Left lung (tissue), 10 donors: Measurements from ENCODE around the gene PNLIP. TPM values are rescaled to one million over a fixed set of nuclear protein-coding genes. Genes with fewer than 3 reads are reported as not detected.

Experiments
- ATAC-seq: fragments of 200-7000 bp; cut with Tn5 transposase; one replicate; pipeline ENCODE4 v1.9.1; 2020; ENCODE audit warnings: moderate library complexity
- DNase-seq, 4 donors: peaks; one replicate each; pipeline ENCODE4 v3.0.0-alpha.2; 2013 to 2020
- H3K27ac ChIP-seq, 2 donors: fragments of 200-600 bp; sonication (generic) in 1 of 2; one replicate each; pipeline versions ENCODE4 v1.5.0 to v1.8.0; 2020 to 2021
- H3K27me3 ChIP-seq, 2 donors: fragments of 200-600 bp; sonication (generic) in 1 of 2; one replicate each; pipeline versions ENCODE4 v1.5.0 to v1.8.0; 2020 to 2021
- H3K36me3 ChIP-seq, 2 donors: fragments of 200-600 bp; sonication (generic) in 1 of 2; one replicate each; pipeline versions ENCODE4 v1.5.0 to v1.8.0; 2020 to 2021
- H3K4me1 ChIP-seq, 2 donors: fragments of 200-600 bp; one replicate each; pipeline ENCODE4 v1.8.0; 2021
- H3K4me3 ChIP-seq, 2 donors: fragments of 200-600 bp; sonication (generic) in 1 of 2; one replicate each; pipeline versions ENCODE4 v1.5.0 to v1.8.0; 2020 to 2021; ENCODE audit warnings: mild to moderate bottlenecking in 1 of 2
- H3K9me3 ChIP-seq, 2 donors: fragments of 200-600 bp; sonication (generic) in 1 of 2; one replicate each; pipeline versions ENCODE4 v1.5.0 to v1.8.0; 2020 to 2021
- intact Hi-C, 2 donors: fragments of 100-400 bp; cut with DNase I; formaldehyde crosslinking; loops; one replicate each; pipeline versions ENCODE4 v1.11.2 to v1.14.2; 2022
- polyA plus RNA-seq, 6 donors: library from polyadenylated mRNA; unstranded; fragments of 120-200 nt; gene quantifications; one replicate each; pipeline ENCODE4 v1.2.1, GENCODE V29; 2013; ENCODE audit not compliant: insufficient read length in 6 of 6
- total RNA-seq, 2 donors: library from RNA; stranded (reverse); fragmentation: NEBNext Ultra II Directional; extraction: Animal tissue kit (Norgen Biotek cat#: 25700); gene quantifications; one replicate each; pipeline ENCODE4 v1.2.1, GENCODE V29; 2021
- TF ChIP-seq, protein P1 (sequence below), 2 donors: fragments of 200-600 bp; sonication (generic) in 1 of 2; IDR thresholded peaks; one replicate each; pipeline versions ENCODE4 v1.5.0 to v1.8.0; 2021; ENCODE audit warnings: antibody characterized with exemption in 2 of 2
- donor health status: DM: no; HTN: yes; CAD: no.
- donor health status: DM: no; HTN: no; CAD: no.

Gene PNLIP
- total and polyA plus RNA-seq, 8 donors = not detected

DNA sequence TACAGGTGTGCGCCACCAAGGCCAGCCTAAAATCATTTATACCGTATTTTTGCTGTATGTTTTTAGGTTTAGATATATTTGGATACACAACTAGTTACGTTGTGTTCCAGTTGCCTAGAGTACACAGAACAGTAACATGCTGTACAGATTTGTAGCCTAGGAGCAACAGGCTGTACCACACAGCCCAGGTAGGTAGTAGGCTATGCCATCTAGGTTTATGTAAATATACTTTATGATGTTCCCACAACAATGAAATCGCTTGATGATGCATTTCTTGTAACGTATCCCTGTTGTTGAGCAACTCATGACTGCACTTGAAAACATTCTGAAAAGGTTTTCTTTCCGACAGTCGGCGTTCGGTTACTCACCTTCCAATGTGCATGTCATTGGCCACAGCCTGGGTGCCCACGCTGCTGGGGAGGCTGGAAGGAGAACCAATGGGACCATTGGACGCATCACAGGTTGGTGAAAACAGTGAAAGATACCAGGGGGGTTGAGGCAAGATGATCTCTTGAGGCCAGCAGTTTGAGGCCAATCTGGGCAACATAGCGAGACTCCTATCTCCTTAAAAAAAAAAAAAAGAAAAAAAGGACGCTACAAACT, 7.7 kb downstream of the PNLIP start:
- intact Hi-C loops = no loop called here
- ATAC-seq (no peak), DNase-seq (peak in 1 of 4 donors; percentile 27)
- TF ChIP-seq, protein P1, sequence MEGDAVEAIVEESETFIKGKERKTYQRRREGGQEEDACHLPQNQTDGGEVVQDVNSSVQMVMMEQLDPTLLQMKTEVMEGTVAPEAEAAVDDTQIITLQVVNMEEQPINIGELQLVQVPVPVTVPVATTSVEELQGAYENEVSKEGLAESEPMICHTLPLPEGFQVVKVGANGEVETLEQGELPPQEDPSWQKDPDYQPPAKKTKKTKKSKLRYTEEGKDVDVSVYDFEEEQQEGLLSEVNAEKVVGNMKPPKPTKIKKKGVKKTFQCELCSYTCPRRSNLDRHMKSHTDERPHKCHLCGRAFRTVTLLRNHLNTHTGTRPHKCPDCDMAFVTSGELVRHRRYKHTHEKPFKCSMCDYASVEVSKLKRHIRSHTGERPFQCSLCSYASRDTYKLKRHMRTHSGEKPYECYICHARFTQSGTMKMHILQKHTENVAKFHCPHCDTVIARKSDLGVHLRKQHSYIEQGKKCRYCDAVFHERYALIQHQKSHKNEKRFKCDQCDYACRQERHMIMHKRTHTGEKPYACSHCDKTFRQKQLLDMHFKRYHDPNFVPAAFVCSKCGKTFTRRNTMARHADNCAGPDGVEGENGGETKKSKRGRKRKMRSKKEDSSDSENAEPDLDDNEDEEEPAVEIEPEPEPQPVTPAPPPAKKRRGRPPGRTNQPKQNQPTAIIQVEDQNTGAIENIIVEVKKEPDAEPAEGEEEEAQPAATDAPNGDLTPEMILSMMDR (IDR thresholded peaks at IDR 0.05) = no peak
- H3K36me3 ChIP-seq = no peaks in the 10 kb centered on the region
- H3K27me3 ChIP-seq = no peaks in the 10 kb centered on the region
- H3K27ac ChIP-seq = no peak overlapping the region
- no peaks in the 10 kb centered on the region for H3K9me3 ChIP-seq
- no peaks in the 10 kb centered on the region for H3K4me1 ChIP-seq
- H3K4me3 ChIP-seq = no peak overlapping the region

DNA sequence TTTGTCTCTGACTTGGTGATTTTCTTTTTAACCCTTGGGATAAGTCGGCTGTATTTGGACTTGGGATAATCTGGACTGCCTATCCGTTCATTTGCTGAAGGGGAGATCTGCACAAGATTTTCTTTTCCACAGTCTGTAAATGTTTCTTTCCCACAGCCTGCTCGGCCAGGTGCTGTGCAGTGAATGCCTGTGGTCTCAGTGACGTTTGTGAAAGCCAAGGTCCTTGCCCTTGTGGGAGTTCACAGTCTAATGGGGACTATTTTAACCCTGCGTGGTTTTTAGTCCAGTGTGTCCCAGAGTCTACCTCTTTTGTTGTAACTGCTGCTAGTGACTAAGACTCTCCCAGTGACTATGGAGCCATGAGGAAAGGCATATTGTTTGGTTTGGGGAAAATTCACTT, 8.9 kb downstream of the PNLIP start:
- intact Hi-C loops = no loop called here
- Histone ChIP-seq H3K9me3 (no peaks in the 10 kb centered on the region), H3K27me3 (no peaks in the 10 kb centered on the region), H3K27ac (no peak overlapping the region), H3K4me3 (no peak overlapping the region), H3K36me3 (no peaks in the 10 kb centered on the region), H3K4me1 (no peaks in the 10 kb centered on the region)
- no peak for ATAC-seq
- no peak for DNase-seq
- TF ChIP-seq, protein P1 (IDR thresholded peaks at IDR 0.05) = no peak

DNA sequence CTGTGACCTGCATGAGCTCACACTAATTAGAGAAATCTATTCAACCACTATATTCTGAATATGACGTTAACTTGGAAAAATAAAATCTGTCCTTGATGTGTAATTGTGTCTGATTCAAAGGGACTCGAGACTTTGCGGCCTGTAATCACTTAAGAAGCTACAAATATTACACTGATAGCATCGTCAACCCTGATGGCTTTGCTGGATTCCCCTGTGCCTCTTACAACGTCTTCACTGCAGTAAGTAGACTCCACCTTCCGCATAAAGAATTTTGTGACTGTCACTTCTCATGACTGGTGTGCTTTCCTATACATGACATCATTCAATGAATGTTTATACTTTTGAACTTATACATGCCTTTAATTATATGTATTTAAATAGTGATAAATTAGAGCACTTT, 10.1 kb downstream of the PNLIP start:
- ATAC-seq (no peak), DNase-seq (no peak)
- Histone ChIP-seq H3K4me1 (no peaks in the 10 kb centered on the region), H3K27ac (no peak overlapping the region), H3K36me3 (no peaks in the 10 kb centered on the region), H3K27me3 (no peaks in the 10 kb centered on the region), H3K4me3 (no peak overlapping the region), H3K9me3 (no peaks in the 10 kb centered on the region)
- intact Hi-C loops = no loop called here
- TF ChIP-seq, protein P1 (IDR thresholded peaks at IDR 0.05) = no peak

DNA sequence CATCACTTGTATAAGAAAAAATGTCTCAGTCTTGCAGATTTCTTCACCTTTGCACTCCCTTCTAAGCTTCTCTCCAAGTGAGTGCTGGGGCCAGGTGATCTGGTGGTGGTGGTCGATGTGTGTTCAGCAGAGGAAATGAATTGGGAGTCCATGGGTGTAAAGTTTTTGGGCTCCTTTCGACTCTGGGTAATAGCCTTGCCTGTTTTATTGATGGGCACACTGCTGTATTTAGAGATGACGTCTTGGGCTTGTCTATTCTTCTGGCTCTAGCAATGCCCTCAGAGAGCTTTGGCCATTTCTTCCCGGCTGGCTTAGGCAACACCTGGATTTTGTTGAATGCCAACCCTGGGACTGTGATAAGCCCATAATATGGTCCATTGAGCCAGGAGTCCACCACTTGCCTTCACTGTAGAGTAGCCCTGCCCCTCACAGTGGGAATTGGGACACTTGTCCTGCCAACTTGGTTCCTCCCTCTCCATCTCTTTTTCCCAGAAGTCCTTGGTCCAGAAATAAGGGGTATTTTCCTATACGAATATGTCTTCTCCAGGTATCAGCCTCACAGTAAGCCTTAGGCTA, 11.7 kb downstream of the PNLIP start:
- intact Hi-C loops = no loop called here
- TF ChIP-seq, protein P1 (IDR thresholded peaks at IDR 0.05) = no peak
- Histone ChIP-seq H3K27ac (no peak overlapping the region), H3K9me3 (no peaks in the 10 kb centered on the region), H3K4me1 (no peaks in the 10 kb centered on the region), H3K27me3 (no peaks in the 10 kb centered on the region), H3K4me3 (no peak overlapping the region), H3K36me3 (no peaks in the 10 kb centered on the region)
- no peak for ATAC-seq
- DNase-seq = no peak

DNA sequence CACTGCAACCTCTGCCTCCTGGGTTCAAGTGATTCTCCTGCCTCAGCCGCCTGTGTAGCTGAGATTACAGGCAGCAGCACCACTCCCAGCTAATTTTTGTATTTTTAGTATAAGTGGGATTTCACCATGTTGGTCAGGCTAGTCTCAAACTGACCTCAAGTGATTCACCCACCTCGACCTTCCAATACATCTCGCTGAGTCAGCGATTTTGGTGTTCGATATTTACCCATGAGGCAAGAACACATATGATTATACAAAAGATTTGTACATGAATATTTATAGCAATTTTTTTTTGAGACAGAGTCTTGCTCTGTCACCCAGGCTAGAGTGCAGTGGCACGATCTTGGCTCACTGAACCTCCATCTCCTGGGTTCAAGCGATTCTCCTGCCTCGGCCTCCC, 19.8 kb downstream of the PNLIP start:
- Histone ChIP-seq H3K4me3 (no peak overlapping the region), H3K9me3 (no peaks in the 10 kb centered on the region), H3K4me1 (no peaks in the 10 kb centered on the region), H3K27ac (no peak overlapping the region), H3K27me3 (no peaks in the 10 kb centered on the region), H3K36me3 (peaks cover 0 to 2% of the 10 kb centered on the region in 2 donors)
- DNase-seq = no peak
- ATAC-seq = no peak
- intact Hi-C loops = no loop called here
- TF ChIP-seq, protein P1 (IDR thresholded peaks at IDR 0.05) = no peak
